Natural killer cell (primary cell): ENCODE measurements around the gene SHISA6. TPM values are rescaled to one million over a fixed set of nuclear protein-coding genes. Genes with fewer than 3 reads are reported as not detected.

Experiments used
- ATAC-seq, 3 donors: fragments of 150-1000 bp in 2 of 3; fragments of 200-7000 bp in 1 of 3; cut with Tn5 transposase; 1 replicate in 1 of 3; 2 replicates in 2 of 3; pipeline ENCODE4 v1.10.0; 2021; ENCODE audit warnings: mild to moderate bottlenecking in 2 of 3, moderate library complexity in 2 of 3
- DNase-seq, 2 donors: peaks; one replicate each; pipeline versions ENCODE4 v3.0.0 to v3.0.0-alpha.2; 2013 to 2021; ENCODE audit warnings: mixed read lengths in 1 of 2
- H3K27ac ChIP-seq: one replicate; pipeline ENCODE4 v1.5.1; 2013; ENCODE audit warnings: mild to moderate bottlenecking, low read length
- H3K27me3 ChIP-seq: one replicate; pipeline ENCODE4 v1.6.1; 2013; ENCODE audit warnings: low read length; ENCODE audit not compliant: control insufficient read depth, insufficient read depth
- H3K36me3 ChIP-seq: one replicate; pipeline ENCODE4 v1.6.1; 2013; ENCODE audit warnings: low read length; ENCODE audit not compliant: control insufficient read depth, insufficient read depth
- H3K4me1 ChIP-seq: one replicate; pipeline ENCODE4 v1.6.1; 2013; ENCODE audit warnings: low read length; ENCODE audit not compliant: control insufficient read depth, insufficient read depth
- H3K4me3 ChIP-seq: one replicate; pipeline ENCODE4 v1.5.1; 2013; ENCODE audit warnings: low read length
- H3K9me3 ChIP-seq: one replicate; pipeline ENCODE4 v1.6.1; 2013; ENCODE audit warnings: low read length; ENCODE audit not compliant: control insufficient read depth, insufficient read depth
- H3K27ac Mint-ChIP-seq, 2 donors: one replicate each; pipeline ENCODE4 v1.8.0; 2022; ENCODE audit warnings: mild to moderate bottlenecking in 2 of 2, mixed read lengths in 2 of 2, moderate library complexity in 1 of 2
- H3K27me3 Mint-ChIP-seq, 2 donors: one replicate each; pipeline ENCODE4 v1.8.0; 2022; ENCODE audit warnings: low read depth in 2 of 2, mixed read lengths in 2 of 2
- H3K36me3 Mint-ChIP-seq: one replicate; pipeline ENCODE4 v1.8.0; 2022; ENCODE audit warnings: mixed read lengths
- H3K4me1 Mint-ChIP-seq, 2 donors: one replicate each; pipeline ENCODE4 v1.8.0; 2022; ENCODE audit warnings: mixed read lengths in 2 of 2
- H3K4me3 Mint-ChIP-seq: one replicate; pipeline ENCODE4 v1.8.0; 2022; ENCODE audit warnings: mild to moderate bottlenecking, moderate library complexity, mixed read lengths
- H3K9me3 Mint-ChIP-seq, 2 donors: one replicate each; pipeline ENCODE4 v1.8.0; 2022; ENCODE audit warnings: mixed read lengths in 2 of 2
- CTCF ChIP-seq: fragments of 200-600 bp; IDR thresholded peaks from one replicate; pipeline ENCODE4 v1.8.0; 2022; ENCODE audit warnings: antibody characterized with exemption
- WGBS: methylation state at CpG from one replicate; pipeline ENCODE4 v1.1.7; 2013; ENCODE audit warnings: missing lambda C conversion rate; ENCODE audit not compliant: insufficient coverage; 5-methylcytosine and 5-hydroxymethylcytosine counted together
- intact Hi-C: fragments of 100-400 bp; cut with micrococcal nuclease; formaldehyde crosslinking; loops from one replicate; pipeline ENCODE4 v1.14.2; 2022
- total RNA-seq, 4 donors: library from RNA; stranded (reverse); fragments of 120-200 nt in 1 of 4; gene quantifications; one replicate each; pipeline versions ENCODE4 v1.2.3 to v1.2.4, GENCODE V29; 2013 to 2022

Gene SHISA6
- total RNA-seq, 3 donors from 2014 or later (not counting 1 experiment from before 2014, with no cell fraction given): not detected

DNA sequence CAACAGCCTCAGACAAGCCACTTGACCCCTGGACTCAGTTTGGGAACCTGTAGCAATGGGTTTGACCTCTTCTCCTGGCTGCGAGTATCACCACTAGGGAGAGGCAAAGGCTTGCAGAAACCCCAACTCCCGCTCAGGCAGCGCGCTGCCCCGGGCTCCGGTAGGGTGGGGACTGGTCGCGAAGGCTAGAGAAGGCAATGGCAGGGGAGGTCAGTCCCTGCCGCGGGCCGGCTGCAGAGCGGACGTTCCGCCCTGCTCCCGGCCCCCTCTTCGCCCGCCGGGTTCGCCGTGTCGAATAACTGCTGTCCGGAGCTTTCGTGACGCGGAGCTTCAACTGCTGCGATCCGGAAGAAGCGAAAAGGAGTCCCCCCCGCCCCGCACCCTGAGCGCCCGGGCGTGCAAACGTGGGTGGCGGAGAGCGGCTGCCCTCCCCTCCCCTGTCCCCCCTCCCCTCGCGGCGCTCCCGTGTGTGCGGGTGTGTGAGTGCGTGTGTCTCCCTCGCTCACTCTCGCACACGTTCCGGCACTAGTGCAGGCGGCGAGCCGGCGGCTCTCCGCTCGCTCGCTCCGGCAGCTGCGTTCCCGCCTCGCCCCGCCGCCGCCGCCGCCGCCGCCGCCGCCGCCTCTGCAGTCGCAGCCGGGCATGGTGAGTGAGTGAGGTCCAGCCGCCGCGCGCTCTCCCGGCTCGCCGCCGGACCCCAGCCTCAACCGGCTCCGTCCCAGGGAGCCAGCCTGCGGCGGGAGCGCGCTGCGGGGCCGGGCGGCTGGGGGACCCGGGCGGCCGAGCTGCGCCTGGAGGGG, 772 bp upstream of the SHISA6 start:
- Histone ChIP-seq H3K4me1 (no peaks in the 10 kb centered on the region), H3K9me3 (no peaks in the 10 kb centered on the region), H3K4me3 (no peak overlapping the region), H3K27ac (no peak overlapping the region), H3K36me3 (no peaks in the 10 kb centered on the region), H3K27me3 (peaks cover 5% of the 10 kb centered on the region)
- H3K36me3 Mint-ChIP-seq: no peaks in the 10 kb centered on the region
- peaks cover 0 to 5% of the 10 kb centered on the region in 2 donors for H3K4me1 Mint-ChIP-seq
- no peak overlapping the region for H3K4me3 Mint-ChIP-seq
- TF ChIP-seq CTCF: no peak
- H3K9me3 Mint-ChIP-seq: peaks cover 3 to 6% of the 10 kb centered on the region in 2 donors
- WGBS: 5% methylated on average over 86 of the region's 90 CpGs
- H3K27me3 Mint-ChIP-seq: peaks cover 49 to 54% of the 10 kb centered on the region in 2 donors
- H3K27ac Mint-ChIP-seq: no peak overlapping the region
- intact Hi-C loops: no loop called here
- ATAC-seq: no peak
- no peak for DNase-seq

DNA sequence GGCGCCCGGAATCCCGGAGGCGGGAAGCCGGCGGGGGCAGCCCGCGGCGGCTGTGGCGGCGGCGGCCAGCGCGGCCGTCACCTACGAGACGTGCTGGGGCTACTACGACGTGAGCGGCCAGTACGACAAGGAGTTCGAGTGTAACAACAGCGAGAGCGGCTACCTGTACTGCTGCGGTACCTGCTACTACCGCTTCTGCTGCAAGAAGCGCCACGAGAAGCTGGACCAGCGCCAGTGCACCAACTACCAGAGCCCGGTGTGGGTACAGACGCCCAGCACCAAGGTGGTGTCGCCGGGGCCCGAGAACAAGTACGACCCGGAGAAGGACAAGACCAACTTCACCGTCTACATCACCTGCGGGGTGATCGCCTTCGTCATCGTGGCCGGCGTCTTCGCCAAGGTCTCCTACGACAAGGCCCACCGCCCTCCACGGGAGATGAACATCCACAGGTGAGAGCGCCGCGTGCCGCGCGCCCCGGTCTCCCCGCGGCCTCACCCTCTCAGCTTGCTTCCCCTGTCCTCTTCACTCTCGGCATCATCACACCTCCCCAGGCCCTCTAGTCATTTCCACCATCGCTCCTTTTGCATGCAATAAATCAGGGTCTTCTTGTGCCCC, 706 bp downstream of the SHISA6 start:
- no peak for ATAC-seq
- no peak overlapping the region for H3K4me3 ChIP-seq
- WGBS: 15% methylated on average over 57 of the region's 58 CpGs
- intact Hi-C loops: no loop called here
- H3K27me3 ChIP-seq: peaks cover 5% of the 10 kb centered on the region
- Mint-ChIP-seq H3K27me3 (peaks cover 49 to 52% of the 10 kb centered on the region in 2 donors), H3K36me3 (no peaks in the 10 kb centered on the region), H3K4me1 (peaks cover 0 to 5% of the 10 kb centered on the region in 2 donors), H3K27ac (no peak overlapping the region), H3K9me3 (peaks cover 0 to 3% of the 10 kb centered on the region in 2 donors), H3K4me3 (no peak overlapping the region)
- no peak for TF ChIP-seq CTCF
- no peaks in the 10 kb centered on the region for H3K4me1 ChIP-seq
- no peak overlapping the region for H3K27ac ChIP-seq
- DNase-seq: no peak
- H3K9me3 ChIP-seq: no peaks in the 10 kb centered on the region
- no peaks in the 10 kb centered on the region for H3K36me3 ChIP-seq

GRCh38 chr17:11242411-11242810, 1.4 kb downstream of the SHISA6 start:
- no peak for ATAC-seq
- H3K27me3 Mint-ChIP-seq: peaks cover 49% of the 10 kb centered on the region in 2 donors
- no peak overlapping the region for H3K27ac Mint-ChIP-seq

More at GRCh38 chr17:11242411-11242810, 1.4 kb downstream of the SHISA6 start:
- WGBS: 33% methylated on average over 9 of the region's 9 CpGs
- Histone ChIP-seq H3K36me3 (no peaks in the 10 kb centered on the region), H3K27ac (no peak overlapping the region), H3K27me3 (peaks cover 5% of the 10 kb centered on the region), H3K4me3 (no peak overlapping the region), H3K4me1 (no peaks in the 10 kb centered on the region), H3K9me3 (no peaks in the 10 kb centered on the region)
- no peaks in the 10 kb centered on the region for H3K9me3 Mint-ChIP-seq
- TF ChIP-seq CTCF: no peak
- H3K4me1 Mint-ChIP-seq: peaks cover 0 to 5% of the 10 kb centered on the region in 2 donors
- intact Hi-C loops: no loop called here
- H3K4me3 Mint-ChIP-seq: no peak overlapping the region
- no peak for DNase-seq
- no peaks in the 10 kb centered on the region for H3K36me3 Mint-ChIP-seq
